PC-3 (cell line): ENCODE measurements around the gene ZNF541.

Source experiments
- CTCF ChIP-seq: fragments of 300-600 bp; sonication (generic); conservative IDR thresholded peaks from 2 replicates; pipeline ENCODE4 v1.5.1; 2017; ENCODE audit warnings: antibody characterized with exemption, low read depth, mild to moderate bottlenecking, low read length
- EZH2 ChIP-seq: fragments of 300-600 bp; sonication (generic); IDR thresholded peaks from one replicate; pipeline ENCODE4 v1.6.1; 2017; ENCODE audit warnings: antibody characterized with exemption, mild to moderate bottlenecking, low read length; ENCODE audit not compliant: unreplicated experiment

GRCh38 chr19:47526798-47527197 is 46.1 kb downstream of the ZNF541 start:
- no peak for TF ChIP-seq CTCF
- TF ChIP-seq EZH2: no peak
